GM18508 (cell line): ENCODE results near the gene PGS1.
"Not testable (repeated sequence)": the region's sequence is repeated elsewhere in the genome, so short reads cannot be mapped to it uniquely, and the experiment has no call there.

Experiments
- ATAC-seq: cut with Tn5 transposase; IDR thresholded peaks from one replicate; pipeline ENCODE4 v1.9.1; 2021; ENCODE audit warnings: moderate number of reproducible peaks; ENCODE audit not compliant: insufficient read depth, unreplicated experiment

The PGS1 gene

DNA sequence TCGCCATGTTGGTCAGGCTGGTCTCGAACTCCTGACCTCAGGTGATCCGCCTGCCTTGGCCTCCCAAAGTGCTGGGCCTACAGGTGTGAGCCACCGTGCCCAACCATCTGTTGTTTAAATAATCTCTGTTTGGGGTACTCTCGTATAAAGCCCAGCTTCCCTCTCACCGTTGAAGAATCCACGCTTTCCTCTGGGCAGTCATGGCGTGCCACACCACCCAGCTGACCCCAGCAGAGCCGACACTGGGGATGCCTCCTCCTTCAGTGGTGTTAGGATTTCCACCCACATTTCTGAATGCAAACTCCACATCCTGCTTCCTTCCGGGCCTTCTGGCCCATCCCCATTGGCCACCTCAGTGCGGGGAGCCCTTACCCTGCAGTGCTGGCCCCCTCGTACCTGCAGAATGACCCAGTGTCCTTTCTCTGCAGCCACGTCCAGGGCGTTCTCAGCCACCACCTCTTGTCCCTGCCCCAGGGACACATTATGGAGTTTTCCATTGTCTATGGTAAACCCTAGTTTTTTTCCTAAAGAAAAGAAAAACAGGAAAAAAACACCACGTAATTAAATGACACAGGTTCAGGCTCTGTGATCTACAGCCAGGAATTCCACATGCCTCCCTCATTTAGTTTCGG is 60.4 kb downstream of the PGS1 start:
- ATAC-seq, result no peak

DNA sequence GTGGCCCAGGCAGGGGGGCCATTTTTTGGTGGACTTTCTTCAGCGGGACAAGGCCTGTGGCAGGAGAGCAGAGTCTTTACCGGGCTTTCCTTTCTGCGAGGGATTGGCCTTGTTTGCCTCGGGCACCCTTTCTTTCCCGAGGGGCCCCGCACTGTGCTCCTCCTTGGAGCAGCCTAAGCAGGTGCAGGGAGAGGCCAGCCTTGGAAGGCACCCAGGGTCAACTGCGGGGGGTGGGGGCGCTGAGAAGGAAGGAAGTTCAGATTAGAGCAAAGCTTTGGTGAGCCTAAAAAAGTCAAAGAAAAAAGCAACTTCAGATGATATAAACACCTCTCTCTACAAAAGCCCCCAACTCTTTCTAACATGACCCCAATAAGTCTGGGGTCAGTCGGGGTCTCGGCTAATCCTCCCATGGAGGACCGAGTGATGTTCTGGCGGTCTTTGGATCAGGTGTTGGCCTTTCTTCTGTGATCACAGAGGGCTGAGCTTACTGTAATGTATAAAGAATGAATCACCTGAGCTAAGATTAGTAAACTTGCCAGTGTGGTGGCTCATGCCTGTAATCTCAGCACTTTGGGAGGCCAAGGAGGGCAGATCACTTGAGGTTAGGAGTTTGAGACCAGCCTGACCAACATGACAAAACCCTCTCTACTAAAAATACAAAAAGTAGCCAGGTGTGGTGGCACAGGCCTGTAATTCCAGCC is 63.0 kb downstream of the PGS1 start:
- ATAC-seq, result no peak

DNA sequence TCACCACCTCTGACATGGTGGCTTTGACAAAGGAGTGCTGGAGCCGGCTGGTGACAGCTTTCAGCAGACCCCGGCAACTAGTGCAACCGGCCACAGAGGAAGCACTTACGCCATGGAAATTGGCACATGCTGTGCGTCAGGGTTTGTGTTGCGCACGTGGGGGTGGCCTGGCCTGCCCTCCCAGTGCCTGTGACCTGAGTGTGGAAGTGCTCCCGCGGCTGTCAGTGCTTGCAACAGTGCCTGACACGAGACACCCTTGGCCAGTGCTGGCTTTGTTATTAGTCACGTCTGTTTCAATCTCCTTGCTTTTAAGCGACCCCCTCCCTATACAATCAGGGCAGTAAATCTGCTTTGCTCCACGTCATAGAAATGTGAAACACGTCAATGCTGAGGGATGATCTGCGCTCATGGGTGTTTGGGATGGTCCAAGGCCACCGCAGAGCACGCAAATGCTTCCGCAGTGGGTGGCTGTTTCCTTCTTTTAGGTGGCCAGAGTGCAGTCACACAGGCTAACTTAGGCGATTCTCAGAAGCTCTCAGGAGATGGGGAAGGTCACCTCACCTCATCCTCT is 64.3 kb downstream of the PGS1 start:
- no peak for ATAC-seq

DNA sequence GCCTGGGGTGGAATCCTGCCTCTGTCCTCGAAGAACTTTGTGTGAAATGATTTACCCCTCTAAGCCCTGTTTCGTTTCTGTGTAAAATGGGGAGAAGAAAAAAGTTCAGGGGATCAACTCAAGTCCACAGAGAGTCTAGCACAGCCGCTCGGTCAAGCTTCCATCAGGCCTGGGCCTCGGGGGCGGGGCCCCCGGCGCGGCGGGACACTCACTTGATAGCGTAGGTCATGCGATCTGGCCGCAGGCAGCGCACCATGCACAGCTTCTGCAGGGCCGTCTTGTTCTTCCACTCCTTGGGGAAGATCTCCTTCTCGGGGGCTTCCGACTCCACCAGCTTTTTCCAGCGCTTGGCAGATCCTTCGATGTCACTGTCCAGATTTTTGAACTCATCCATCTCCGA is 65.9 kb downstream of the PGS1 start:
- no peak for ATAC-seq

DNA sequence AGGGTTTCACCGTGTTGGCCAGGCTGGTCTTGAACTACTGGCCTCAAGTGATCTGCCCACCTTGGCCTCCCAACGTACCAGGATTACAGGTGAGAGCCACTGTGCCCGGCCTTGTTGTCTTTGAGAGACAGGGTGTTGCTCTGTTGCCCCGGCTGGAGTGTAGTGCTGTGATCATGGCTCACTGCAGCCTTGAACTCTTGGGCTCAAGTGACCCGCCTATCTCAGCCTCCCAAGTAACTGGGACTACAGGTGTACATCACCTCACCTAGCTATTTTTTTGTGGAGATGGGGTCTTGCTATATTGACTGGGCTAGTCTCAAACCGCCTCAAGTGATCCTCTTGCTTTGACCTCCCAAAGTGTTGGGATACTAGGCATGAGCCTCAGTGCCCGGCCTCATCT is 68.4 kb downstream of the PGS1 start:
- ATAC-seq, result no peak

DNA sequence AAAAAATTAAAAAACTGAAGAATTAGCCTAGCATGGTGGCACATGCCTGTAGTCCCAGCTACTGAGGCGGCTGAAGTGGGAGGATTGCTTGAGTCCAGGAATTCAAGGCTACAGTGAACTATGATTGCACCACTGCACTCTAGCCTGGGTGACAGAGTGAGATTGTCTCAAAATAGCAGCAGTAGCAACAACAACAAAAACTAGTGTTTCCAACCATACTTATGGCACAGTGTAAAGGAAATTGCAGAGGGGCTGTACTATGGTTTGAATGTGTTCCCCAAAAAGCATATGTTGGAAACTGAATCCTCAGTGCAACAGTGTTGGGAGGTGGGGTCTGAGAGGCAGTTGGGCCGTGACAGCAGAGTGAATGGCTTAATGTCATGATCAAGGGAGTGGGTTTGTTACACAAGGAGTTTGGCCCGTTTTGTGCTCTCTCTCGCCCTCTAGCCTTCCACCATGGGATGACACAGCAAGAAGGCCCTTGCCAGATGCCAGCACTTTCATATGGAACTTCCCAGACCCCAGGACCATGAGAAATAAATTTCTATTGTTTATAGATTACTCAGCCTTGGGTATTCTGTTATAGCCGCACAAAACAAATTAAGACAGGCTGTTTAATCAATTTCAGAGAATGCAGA is 70.0 kb downstream of the PGS1 start:
- no peak for ATAC-seq

DNA sequence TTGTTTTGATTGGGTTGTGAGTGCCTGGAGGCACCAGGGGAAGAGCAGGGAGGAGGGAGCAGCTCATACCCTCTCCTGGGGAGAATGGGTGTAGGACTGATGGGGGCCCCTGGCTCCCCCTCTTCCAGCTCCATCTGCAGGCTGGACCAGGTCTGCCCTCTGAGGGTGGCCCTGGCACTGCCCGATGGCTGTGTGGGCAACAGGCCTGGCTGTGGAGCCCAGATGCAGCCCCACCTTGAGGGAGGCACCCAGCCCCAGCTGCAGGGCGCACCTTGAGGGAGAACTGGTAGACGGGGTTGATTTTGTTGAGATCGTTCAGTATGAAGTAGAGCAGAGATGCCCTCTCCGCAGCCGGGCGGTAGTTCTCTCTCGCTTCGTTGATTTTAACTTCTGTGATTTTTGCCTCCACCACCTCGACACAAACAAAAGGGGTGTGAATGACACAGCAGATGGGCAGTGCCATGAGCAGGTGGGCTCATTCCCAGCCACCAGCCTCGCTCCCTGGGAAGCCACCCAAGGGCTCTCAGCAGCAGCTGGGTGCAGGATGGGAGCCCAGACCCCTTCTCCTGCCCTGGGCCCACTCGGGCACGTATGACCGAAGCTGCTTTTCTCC is 71.6 kb downstream of the PGS1 start:
- ATAC-seq, result no peak

DNA sequence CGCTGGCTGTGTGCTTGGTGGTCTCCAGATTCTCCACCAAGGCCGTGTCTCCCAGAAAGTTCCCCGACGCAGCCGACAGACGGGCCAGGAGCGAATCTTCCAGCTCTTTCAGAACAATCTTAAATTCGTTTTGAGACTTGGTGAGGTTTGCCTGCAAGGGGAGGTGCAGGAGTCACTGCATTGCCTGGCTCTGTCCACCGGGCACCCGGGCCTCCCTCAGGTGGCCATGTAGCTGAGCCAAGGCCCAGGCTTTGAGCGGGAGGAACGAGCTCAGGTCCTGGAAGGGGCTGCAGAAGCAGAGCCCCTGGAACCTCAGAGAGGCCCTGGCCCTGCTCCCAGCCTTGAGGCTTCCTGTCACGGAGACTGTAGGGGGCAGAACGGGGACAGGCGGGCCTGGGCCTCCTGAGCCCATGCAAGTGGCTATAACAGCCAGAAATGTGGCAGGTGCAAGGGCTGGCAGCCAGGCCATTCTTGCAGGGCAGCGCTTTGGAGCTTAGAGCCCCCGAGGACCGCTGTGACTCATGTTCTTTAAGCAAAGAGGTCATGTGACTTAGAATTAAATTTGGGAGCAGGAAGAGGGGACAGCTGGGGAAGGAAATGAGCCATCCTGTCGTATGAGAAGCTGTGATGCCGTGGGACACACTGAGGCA is 72.4 kb downstream of the PGS1 start:
- ATAC-seq, result no peak

DNA sequence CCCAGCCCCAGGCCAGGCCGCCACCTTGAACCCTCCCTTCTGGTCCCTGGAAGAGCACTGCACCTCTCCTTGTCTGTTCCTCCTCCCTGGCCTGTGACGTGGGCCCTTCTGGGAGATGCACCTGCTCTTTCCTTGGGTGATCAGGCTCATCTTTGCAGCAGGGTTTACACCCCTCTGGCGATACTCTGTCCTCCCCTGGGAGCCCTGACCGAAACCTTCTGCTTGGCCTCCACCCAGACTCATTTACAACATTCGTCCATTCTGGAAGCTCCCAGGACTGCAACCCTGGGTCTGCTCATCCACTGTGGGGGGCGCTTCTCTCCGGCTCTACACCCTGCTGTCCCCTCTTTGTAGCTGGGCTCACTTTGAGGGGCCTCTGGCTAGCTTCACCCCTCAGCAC is 73.3 kb downstream of the PGS1 start:
- no peak for ATAC-seq

DNA sequence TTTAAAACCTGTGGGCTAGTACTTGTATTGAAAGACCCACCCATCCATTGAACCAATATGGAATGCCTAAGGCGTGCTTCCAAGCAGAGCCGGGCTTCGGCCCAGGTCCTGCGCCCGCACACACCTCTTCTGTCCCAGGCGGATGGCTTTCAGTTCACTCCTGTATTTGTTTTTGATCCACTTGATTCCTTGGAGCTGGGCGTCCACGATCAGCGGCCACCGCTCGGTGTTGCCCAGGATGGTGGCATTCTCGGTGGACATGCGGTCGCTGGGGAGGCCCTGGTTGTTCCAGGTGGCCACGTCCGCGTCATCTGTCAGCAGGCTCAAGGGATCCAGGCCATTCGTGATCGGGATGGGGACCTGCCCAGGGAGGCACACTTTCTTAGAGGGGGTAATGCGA is 75.9 kb downstream of the PGS1 start:
- no peak for ATAC-seq

DNA sequence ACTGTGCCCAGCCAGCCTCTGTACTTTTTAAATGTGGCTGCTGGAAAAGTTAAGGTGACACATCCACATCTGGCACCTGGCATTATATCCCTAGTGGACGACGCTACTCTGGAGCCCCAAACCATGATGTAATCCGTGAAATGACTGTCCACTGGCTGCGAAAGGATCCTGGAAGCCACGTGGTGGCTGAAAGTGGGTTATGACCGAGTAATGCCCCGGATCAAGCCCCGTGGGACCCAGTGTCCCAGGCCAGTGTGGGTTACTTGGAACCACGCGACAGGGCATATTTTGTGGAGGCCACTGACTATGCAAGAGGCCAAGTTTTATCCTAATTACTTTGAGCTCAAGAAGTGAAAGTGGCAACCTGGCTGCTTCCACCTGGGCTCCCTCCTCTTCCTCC is 79.6 kb downstream of the PGS1 start:
- ATAC-seq, result no peak

DNA sequence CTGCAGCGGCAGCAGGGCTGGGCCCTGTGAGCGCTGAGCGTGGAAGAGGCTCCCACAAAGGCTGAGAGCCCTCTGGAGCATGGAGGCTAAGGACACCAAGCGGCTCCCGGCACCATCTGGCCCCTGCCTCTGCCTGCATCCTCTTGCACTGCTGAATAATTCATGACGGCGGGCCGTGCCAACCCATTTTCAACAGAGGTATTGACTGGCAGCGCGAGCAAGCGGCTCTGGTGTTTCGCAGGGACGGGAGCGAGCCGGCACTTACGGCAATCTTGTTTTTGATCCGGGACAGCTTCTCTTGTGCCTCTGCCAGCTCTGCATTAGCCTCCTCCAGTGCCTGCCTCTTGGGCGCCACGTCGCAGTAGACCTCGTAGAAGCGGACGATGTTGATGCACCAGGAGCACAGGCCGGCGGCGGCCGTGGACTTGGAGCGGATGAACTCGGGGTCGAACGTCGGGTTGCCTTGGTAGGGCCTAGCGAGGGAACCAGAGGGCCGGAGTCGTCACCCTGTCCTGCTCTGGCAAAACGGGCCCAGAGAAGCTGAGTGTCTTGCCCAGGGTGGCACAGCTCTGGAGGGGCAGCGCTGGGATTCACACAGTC is 80.4 kb downstream of the PGS1 start:
- no peak for ATAC-seq

DNA sequence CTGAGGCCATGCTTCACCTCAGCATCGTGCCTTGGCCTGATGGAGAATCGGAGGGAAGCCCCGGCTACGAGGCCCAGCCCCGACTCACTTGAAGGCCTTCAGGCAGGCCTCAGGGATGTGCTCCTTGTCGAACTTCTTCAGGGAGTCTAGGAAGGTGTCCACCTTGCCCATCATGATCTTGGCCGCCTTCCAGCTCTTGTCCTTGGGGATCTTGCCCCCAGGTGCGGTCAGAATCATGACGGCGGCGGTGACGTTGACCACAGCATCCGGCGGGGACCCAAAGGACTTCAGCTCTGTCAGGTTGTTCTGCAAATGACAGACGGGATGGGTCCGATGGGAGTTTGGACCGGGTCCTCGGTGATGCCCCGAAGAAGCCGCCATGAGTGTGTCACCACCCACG is 81.2 kb downstream of the PGS1 start:
- no peak for ATAC-seq

DNA sequence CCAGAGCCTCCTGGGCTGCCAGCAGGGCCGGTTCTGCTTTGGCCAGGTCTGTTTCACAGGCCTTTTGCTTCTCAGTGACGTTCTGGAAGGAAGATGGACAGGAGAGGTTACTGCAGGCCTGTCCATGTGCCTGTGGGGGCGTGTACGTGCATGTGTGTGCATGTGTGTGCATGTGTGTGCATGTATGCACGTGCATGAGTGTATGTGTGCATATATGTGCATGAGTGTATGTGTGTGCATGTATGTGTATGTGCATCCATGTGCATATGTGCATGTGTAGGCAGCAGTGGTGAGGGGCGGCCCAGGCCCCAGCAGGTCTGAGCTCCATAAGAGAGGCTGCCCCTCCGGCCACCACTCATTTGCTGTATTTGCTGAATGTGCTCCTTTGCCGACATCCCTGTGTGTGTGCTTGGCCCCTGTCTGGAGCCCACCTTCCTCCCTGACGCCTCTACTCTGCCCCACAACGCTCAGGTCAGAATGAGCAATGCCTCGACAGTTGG is 81.8 kb downstream of the PGS1 start:
- ATAC-seq, result no peak

DNA sequence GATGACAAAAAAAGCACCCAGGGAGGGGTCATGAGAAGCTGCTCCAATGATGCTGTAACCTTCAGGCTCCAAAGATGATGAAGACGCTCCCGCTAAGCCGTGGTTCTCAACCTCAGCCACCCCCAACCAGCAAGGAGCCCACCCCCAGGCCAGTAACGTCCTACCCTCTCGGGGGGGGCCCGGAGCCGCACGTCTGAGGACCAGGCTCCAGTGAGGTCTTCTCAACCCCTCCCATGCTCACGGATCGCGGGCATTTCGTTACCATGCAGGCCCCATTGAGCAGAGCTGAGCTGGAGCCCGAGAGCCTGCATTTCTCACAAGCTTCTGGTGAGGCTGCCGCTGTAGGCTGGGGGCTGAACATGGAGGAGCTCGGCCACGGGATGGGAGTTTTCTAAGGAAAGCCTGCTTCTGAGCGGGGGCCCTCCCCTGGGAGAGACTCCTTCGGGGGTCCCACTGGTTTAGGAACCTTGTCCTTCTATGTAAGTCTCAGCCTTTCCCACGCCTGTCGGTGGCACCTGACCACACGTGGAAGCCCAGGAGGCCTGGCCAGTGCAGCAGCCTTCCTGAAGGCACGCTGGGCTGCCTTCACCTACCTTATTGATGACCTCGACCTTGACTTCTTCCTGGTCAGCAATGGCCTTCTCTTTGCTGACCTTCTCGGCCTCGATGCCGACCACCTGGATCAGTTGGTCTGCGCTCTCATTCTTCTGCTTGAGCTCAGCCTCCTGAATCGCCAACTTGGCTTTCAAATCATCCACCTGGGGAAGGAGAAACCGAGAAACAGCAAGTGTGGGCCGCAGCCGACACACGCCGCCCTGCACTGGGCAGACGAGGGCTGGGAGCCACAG is 82.7 kb downstream of the PGS1 start:
- ATAC-seq, result no peak

DNA sequence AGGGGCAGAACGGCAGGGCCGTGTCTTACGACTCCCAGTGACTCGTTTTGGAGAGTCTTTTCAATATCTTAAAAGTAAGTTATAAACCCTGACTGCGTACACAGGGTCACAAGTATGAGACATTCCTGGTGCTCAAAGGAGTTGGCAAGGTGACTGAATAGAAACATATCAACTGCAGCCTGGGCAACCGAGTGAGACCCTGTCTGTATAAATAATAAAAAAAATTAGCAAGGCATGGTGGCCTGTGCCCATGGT is 83.3 kb downstream of the PGS1 start:
- ATAC-seq, result no peak

DNA sequence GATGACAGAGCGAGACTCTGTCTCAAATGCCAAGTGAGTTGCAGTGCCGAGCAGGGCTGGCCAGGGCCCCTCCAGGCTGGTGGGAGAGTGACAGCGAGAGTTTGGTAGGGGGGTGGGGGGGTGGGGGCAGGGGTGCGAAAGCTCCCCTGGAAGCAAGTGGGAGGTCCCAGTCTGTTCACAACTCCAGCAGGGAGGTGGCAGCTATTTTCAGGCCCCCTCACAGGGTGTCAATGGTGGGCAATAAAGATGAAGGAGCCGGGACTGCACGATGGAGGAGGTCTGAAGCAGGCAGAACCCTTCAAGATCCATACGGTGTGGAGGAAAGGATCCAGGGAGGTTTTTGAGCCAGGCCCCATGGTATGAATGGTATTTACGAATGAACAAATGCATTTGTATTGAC is 83.7 kb downstream of the PGS1 start:
- no peak for ATAC-seq

DNA sequence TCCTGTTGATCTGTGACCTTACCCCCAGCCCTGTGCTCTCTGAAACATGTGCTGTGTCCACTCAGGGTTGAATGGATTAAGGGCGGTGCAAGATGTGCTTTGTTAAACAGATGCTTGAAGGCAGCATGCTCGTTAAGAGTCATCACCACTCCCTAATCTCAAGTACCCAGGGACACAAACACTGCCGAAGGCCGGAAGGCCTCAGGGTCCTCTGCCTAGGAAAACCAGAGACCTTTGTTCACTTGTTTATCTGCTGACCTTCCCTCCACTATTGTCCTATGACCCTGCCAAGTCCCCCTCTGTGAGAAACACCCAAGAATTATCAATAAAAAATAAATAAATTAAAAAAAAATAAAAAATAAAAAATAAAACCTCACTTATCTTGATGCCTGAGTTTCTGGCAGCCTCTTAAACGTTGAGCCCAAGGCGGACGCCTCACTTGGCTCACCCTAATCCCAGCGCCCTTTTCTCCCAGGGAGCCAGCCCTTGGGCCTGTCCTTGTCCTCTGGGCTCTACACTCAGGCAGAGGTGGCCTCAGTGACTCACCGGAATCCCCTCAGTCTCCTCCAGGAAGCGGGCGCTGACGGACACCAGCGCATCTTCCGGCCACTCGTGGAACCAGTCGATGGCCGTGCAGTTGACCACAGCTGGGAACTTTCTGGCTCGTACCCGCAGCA is 87.8 kb downstream of the PGS1 start:
- ATAC-seq, result not testable (repeated sequence)
